NB4 (cell line): Measurements from ENCODE around the gene KRT72.

ENCODE experiments used
- DNase-seq: peaks from one replicate; pipeline ENCODE4 v3.0.0; 2010; ENCODE audit warnings: low read depth
- H3K4me3 ChIP-seq: one replicate; pipeline ENCODE4 v1.5.1; 2011; ENCODE audit warnings: mild to moderate bottlenecking, low read depth, low read length, moderate library complexity
- MYC ChIP-seq: IDR thresholded peaks from 2 replicates; pipeline ENCODE4 v1.6.1; 2011; ENCODE audit warnings: low read depth, low read length
- POLR2A ChIP-seq: IDR thresholded peaks from 2 replicates; pipeline ENCODE4 v1.6.1; 2011; ENCODE audit warnings: mild to moderate bottlenecking; ENCODE audit not compliant: insufficient read length; ENCODE audit errors: extremely low read depth
- TF ChIP-seq, protein P1 (sequence below): IDR thresholded peaks from one replicate; pipeline ENCODE4 v1.5.1; 2012; ENCODE audit warnings: low read depth, low read length
- TF ChIP-seq, protein P2 (sequence below): IDR thresholded peaks from 2 replicates; pipeline ENCODE4 v1.6.1; 2011; ENCODE audit warnings: low read depth, low read length

KRT72 gene

DNA sequence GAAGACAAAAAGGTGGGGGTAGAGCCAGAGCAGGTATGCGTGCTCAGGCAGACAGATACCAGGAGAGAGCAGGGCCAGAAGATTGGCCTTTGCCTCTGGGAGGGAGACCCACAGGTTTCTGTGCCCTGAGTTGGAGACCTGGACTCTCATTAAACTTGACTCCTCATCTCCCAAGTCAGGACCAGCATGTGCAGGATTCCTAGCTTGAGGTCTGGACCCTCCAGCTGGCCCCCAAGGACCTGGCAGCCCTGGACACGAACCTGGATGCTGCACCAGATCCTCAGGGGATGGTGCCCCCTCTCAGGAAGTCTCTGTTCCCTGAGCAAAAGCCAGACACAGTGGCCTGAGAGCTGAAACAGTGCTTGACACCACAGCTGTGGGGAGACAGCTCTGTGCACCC lies 27.6 kb upstream of the KRT72 start:
- DNase-seq, result no peak
- H3K4me3 ChIP-seq, result no peak overlapping the region
- no peak for TF ChIP-seq MYC
- TF ChIP-seq, protein P1, sequence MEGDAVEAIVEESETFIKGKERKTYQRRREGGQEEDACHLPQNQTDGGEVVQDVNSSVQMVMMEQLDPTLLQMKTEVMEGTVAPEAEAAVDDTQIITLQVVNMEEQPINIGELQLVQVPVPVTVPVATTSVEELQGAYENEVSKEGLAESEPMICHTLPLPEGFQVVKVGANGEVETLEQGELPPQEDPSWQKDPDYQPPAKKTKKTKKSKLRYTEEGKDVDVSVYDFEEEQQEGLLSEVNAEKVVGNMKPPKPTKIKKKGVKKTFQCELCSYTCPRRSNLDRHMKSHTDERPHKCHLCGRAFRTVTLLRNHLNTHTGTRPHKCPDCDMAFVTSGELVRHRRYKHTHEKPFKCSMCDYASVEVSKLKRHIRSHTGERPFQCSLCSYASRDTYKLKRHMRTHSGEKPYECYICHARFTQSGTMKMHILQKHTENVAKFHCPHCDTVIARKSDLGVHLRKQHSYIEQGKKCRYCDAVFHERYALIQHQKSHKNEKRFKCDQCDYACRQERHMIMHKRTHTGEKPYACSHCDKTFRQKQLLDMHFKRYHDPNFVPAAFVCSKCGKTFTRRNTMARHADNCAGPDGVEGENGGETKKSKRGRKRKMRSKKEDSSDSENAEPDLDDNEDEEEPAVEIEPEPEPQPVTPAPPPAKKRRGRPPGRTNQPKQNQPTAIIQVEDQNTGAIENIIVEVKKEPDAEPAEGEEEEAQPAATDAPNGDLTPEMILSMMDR, result no peak
- no peak for TF ChIP-seq POLR2A
- TF ChIP-seq, protein P2, sequence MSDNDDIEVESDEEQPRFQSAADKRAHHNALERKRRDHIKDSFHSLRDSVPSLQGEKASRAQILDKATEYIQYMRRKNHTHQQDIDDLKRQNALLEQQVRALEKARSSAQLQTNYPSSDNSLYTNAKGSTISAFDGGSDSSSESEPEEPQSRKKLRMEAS, result no peak

- TF ChIP-seq MYC, result no peak
- TF ChIP-seq, protein P2, result no peak
- no peak for TF ChIP-seq POLR2A
- TF ChIP-seq, protein P1, result no peak
- no peak for DNase-seq
These were observed 26.8 kb upstream of the KRT72 start for GRCh38 chr12:52628111-52628507.

DNA sequence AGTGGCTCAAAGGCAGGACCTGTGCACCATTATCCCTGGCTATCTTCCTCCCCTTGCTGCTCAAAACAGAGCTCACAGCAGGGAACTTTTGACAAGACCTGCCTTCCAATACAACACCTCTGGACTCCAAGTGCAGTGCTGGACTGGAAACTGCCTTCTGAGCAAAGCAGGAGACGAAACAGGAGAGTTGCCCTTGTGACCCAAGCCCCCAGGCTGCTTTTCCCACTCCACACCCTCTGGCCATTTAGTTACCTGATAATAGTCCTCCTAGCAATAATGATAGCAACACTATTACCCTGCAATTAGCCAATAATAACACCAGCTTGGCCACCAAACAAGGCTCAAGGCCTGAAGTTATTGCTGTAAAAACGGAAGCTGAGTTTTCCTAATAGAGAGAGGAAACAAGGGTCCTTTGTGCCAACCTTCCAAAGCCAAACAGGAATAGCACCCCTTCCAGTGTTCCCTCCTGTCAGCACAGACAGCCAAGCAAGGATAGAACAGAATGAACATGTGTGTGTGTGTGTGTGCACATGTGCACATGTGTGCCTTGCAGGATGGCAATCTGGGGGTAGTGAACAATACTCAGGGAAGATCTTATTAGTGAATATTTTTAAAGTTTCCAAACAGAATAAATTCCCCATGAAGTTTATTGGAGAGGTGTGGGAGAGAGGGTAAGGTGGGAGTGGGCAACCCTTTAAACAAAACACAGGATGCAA lies 26.3 kb upstream of the KRT72 start:
- DNase-seq, result no peak
- TF ChIP-seq POLR2A (no peak), MYC (no peak)
- TF ChIP-seq, protein P2, result no peak
- TF ChIP-seq, protein P1, result no peak
- H3K4me3 ChIP-seq, result no peak overlapping the region

More at GRCh38 chr12:52628111-52628507, 26.8 kb upstream of the KRT72 start:
- H3K4me3 ChIP-seq, result no peak overlapping the region

DNA sequence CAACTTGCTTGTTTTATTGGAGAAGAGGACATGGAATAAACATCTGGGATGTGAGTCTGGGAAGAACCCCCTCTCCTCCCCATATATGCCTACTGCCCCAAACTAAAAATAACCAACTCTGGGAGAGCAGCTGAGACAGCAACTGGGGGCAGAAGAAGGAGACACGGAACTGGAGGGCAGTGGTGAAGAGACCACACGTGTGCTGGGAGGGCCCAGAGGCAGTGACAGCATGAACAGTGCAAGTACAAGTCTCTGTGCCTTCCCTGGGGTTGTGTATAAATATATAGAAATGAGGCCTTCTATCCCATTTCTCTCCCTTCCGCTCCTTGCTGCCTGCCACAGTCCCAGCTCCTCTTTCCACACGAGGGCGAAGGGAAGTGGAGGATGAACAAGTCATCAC lies 21.1 kb upstream of the KRT72 start:
- no peak overlapping the region for H3K4me3 ChIP-seq
- no peak for TF ChIP-seq MYC
- TF ChIP-seq, protein P2, result no peak
- TF ChIP-seq, protein P1, result no peak
- TF ChIP-seq POLR2A, result no peak
- no peak for DNase-seq

GRCh38 chr12:52618866-52619265 lies 17.6 kb upstream of the KRT72 start:
- TF ChIP-seq, protein P2, result no peak
- TF ChIP-seq POLR2A (no peak), MYC (no peak)
- TF ChIP-seq, protein P1, result no peak
- H3K4me3 ChIP-seq, result no peak overlapping the region

More at GRCh38 chr12:52618866-52619265, 17.6 kb upstream of the KRT72 start:
- no peak for DNase-seq
